Measurements from ENCODE around the gene GABRB2.

GABRB2 gene

DNA sequence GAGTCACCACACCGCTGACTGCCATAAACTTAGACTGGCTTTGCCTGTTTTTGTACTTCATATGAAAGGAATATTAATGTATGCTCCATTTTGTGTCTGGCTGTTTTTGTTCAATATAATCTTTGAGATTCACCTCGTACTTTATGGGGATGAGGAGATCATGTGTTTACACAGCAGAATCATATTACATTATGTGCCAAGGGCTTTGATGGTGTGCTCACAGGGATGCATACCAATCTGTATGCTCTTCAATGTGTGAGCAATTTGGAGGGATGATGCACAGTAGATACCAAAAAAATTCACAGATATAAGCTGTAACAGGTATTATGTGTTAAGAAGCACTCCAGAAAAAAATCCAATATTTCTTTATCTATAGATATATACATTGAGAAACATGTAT, 113.7 kb downstream of the GABRB2 start (continued):
- TF ChIP-seq, protein P1, sequence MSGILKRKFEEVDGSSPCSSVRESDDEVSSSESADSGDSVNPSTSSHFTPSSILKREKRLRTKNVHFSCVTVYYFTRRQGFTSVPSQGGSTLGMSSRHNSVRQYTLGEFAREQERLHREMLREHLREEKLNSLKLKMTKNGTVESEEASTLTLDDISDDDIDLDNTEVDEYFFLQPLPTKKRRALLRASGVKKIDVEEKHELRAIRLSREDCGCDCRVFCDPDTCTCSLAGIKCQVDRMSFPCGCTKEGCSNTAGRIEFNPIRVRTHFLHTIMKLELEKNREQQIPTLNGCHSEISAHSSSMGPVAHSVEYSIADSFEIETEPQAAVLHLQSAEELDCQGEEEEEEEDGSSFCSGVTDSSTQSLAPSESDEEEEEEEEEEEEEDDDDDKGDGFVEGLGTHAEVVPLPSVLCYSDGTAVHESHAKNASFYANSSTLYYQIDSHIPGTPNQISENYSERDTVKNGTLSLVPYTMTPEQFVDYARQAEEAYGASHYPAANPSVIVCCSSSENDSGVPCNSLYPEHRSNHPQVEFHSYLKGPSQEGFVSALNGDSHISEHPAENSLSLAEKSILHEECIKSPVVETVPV (CRISPR knock-in tag; IDR thresholded peaks at IDR 0.05), result no peak
- no peak for TF ChIP-seq TCF4 (CRISPR knock-in tag; IDR thresholded peaks at IDR 0.05; ENCODE audit: borderline replicate concordance)
- TF ChIP-seq PPARA (CRISPR knock-in tag; IDR thresholded peaks at IDR 0.05; ENCODE audit: borderline replicate concordance), result no peak
- no peak for TF ChIP-seq OSR1 (CRISPR knock-in tag; IDR thresholded peaks at IDR 0.05)
- TF ChIP-seq CSDC2 (CRISPR knock-in tag; IDR thresholded peaks at IDR 0.05), result no peak
- TF ChIP-seq ZNF70 (CRISPR knock-in tag; IDR thresholded peaks at IDR 0.05), result no peak
- TF ChIP-seq ZNF8 (CRISPR knock-in tag; IDR thresholded peaks at IDR 0.05), result no peak
- TF ChIP-seq ISL1 (CRISPR knock-in tag; IDR thresholded peaks at IDR 0.05), result no peak
- no peak for TF ChIP-seq RARB (CRISPR knock-in tag; IDR thresholded peaks at IDR 0.05)

DNA sequence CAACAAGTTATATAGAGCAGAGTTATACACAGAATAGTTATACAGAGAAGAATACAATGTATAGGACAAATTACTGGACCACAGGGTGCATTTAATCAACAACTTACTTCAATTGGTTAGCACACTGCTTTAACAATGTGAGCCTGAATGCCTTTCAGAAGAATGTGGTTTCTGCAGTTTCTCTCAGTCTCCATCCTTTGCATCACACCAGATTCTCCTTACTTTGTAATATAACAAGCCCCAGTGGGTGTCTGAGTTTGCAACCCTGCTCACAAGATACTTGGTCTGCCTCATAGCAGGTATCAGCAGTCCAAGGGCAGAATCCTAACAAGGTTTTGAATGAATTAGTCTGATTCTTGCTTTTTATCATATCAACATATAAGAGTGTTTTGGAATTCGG, 114.6 kb downstream of the GABRB2 start:
- no peak for ATAC-seq
- TF ChIP-seq, protein P1 (CRISPR knock-in tag; IDR thresholded peaks at IDR 0.05), result no peak
- TF ChIP-seq ZNF565 (CRISPR knock-in tag; conservative IDR thresholded peaks at IDR 0.05; ENCODE audit: low read depth) (no peak), GLIS3 (CRISPR knock-in tag; IDR thresholded peaks at IDR 0.05) (no peak), BACH2 (CRISPR knock-in tag; IDR thresholded peaks at IDR 0.05; ENCODE audit: borderline replicate concordance) (no peak), TOX (CRISPR knock-in tag; IDR thresholded peaks at IDR 0.05; ENCODE audit: borderline replicate concordance) (no peak), ARNTL (CRISPR knock-in tag; IDR thresholded peaks at IDR 0.05; ENCODE audit: borderline replicate concordance, low read depth) (no peak), OSR1 (CRISPR knock-in tag; IDR thresholded peaks at IDR 0.05) (no peak), ISL1 (CRISPR knock-in tag; IDR thresholded peaks at IDR 0.05) (no peak), ZNF8 (CRISPR knock-in tag; IDR thresholded peaks at IDR 0.05) (no peak), PPARA (CRISPR knock-in tag; IDR thresholded peaks at IDR 0.05; ENCODE audit: borderline replicate concordance) (no peak), ESRRG (CRISPR knock-in tag; IDR thresholded peaks at IDR 0.05) (no peak), ZNF70 (CRISPR knock-in tag; IDR thresholded peaks at IDR 0.05) (no peak)
- TF ChIP-seq, protein P2, sequence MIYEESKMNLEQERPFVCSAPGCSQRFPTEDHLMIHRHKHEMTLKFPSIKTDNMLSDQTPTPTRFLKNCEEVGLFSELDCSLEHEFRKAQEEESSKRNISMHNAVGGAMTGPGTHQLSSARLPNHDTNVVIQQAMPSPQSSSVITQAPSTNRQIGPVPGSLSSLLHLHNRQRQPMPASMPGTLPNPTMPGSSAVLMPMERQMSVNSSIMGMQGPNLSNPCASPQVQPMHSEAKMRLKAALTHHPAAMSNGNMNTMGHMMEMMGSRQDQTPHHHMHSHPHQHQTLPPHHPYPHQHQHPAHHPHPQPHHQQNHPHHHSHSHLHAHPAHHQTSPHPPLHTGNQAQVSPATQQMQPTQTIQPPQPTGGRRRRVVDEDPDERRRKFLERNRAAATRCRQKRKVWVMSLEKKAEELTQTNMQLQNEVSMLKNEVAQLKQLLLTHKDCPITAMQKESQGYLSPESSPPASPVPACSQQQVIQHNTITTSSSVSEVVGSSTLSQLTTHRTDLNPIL (CRISPR knock-in tag; IDR thresholded peaks at IDR 0.05; ENCODE audit: low read depth), result no peak
- TF ChIP-seq, protein P3, sequence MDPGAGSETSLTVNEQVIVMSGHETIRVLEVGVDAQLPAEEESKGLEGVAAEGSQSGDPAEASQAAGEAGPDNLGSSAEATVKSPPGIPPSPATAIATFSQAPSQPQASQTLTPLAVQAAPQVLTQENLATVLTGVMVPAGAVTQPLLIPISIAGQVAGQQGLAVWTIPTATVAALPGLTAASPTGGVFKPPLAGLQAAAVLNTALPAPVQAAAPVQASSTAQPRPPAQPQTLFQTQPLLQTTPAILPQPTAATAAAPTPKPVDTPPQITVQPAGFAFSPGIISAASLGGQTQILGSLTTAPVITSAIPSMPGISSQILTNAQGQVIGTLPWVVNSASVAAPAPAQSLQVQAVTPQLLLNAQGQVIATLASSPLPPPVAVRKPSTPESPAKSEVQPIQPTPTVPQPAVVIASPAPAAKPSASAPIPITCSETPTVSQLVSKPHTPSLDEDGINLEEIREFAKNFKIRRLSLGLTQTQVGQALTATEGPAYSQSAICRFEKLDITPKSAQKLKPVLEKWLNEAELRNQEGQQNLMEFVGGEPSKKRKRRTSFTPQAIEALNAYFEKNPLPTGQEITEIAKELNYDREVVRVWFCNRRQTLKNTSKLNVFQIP (CRISPR knock-in tag; IDR thresholded peaks at IDR 0.05; ENCODE audit: borderline replicate concordance, low read depth), result no peak
- TF ChIP-seq, protein P4, sequence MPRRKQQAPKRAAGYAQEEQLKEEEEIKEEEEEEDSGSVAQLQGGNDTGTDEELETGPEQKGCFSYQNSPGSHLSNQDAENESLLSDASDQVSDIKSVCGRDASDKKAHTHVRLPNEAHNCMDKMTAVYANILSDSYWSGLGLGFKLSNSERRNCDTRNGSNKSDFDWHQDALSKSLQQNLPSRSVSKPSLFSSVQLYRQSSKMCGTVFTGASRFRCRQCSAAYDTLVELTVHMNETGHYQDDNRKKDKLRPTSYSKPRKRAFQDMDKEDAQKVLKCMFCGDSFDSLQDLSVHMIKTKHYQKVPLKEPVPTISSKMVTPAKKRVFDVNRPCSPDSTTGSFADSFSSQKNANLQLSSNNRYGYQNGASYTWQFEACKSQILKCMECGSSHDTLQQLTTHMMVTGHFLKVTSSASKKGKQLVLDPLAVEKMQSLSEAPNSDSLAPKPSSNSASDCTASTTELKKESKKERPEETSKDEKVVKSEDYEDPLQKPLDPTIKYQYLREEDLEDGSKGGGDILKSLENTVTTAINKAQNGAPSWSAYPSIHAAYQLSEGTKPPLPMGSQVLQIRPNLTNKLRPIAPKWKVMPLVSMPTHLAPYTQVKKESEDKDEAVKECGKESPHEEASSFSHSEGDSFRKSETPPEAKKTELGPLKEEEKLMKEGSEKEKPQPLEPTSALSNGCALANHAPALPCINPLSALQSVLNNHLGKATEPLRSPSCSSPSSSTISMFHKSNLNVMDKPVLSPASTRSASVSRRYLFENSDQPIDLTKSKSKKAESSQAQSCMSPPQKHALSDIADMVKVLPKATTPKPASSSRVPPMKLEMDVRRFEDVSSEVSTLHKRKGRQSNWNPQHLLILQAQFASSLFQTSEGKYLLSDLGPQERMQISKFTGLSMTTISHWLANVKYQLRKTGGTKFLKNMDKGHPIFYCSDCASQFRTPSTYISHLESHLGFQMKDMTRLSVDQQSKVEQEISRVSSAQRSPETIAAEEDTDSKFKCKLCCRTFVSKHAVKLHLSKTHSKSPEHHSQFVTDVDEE (CRISPR knock-in tag; IDR thresholded peaks at IDR 0.05), result no peak

DNA sequence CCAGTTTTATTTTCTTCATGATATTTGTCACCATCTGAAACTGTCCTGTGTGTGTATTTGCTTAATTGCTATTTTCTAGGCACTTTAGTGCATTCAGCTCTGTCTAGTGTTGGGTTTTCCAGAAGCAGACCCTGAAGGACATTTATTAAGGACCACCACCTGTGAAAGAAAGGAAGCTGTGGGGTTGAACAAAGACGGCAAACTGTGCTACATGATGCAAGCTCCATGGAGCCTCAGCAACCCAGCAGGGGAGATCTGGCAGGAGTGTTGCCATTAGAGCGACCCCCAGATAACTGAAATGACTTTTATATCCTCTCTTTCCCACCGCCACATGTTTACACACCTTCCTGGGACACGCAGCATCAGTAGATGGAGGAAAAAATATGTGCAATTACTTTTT, 125.5 kb downstream of the GABRB2 start:
- no peak for ATAC-seq
- TF ChIP-seq, protein P4 (CRISPR knock-in tag; IDR thresholded peaks at IDR 0.05), result no peak
- TF ChIP-seq OSR1 (CRISPR knock-in tag; IDR thresholded peaks at IDR 0.05) (no peak), BACH2 (CRISPR knock-in tag; IDR thresholded peaks at IDR 0.05; ENCODE audit: borderline replicate concordance) (no peak), TOX (CRISPR knock-in tag; IDR thresholded peaks at IDR 0.05; ENCODE audit: borderline replicate concordance) (no peak), ISL1 (CRISPR knock-in tag; IDR thresholded peaks at IDR 0.05) (no peak)
- TF ChIP-seq, protein P1 (CRISPR knock-in tag; IDR thresholded peaks at IDR 0.05), result no peak
